Kidney (tissue), 14 donors: ENCODE data around the gene FOXC2. TPM values are rescaled to one million over a fixed set of nuclear protein-coding genes. Genes with fewer than 3 reads are reported as not detected.

Experiments
- DNase-seq, 5 donors: peaks; one replicate each; pipeline ENCODE4 v3.0.0-alpha.2; 2013 to 2020
- FAIRE-seq: peaks from 2 replicates; lab custom pipeline; 2012; peaks lifted over from hg19 to GRCh38; lab: Jason Lieb, UNC
- H3K27ac ChIP-seq, 2 donors: one replicate each; pipeline ENCODE4 v1.7.0; 2013; ENCODE audit warnings: low read depth in 2 of 2, low read length in 2 of 2, inconsistent platforms in 1 of 2
- H3K27me3 ChIP-seq: one replicate; pipeline ENCODE4 v1.7.1; 2013; ENCODE audit warnings: low read length, inconsistent platforms; ENCODE audit not compliant: control insufficient read depth, insufficient read depth
- H3K36me3 ChIP-seq, 3 donors: one replicate each; pipeline versions ENCODE4 v1.7.0 to v1.7.1; 2013; ENCODE audit warnings: low read length in 3 of 3, control low read depth in 1 of 3, inconsistent platforms in 1 of 3; ENCODE audit not compliant: insufficient read depth in 3 of 3, control insufficient read depth in 2 of 3
- H3K4me1 ChIP-seq, 3 donors: one replicate each; pipeline versions ENCODE4 v1.7.0 to v1.7.1; 2013; ENCODE audit warnings: low read length in 3 of 3, inconsistent platforms in 1 of 3, low read depth in 1 of 3; ENCODE audit not compliant: control insufficient read depth in 2 of 3, insufficient read depth in 2 of 3
- H3K4me3 ChIP-seq, 3 donors: one replicate each; pipeline versions ENCODE4 v1.7.0 to v1.8.1; 2013; ENCODE audit warnings: low read length in 3 of 3, control low read depth in 1 of 3, inconsistent platforms in 1 of 3
- H3K9ac ChIP-seq, 3 donors: one replicate each; pipeline versions ENCODE4 v1.7.0 to v1.7.1; 2013; ENCODE audit warnings: low read length in 3 of 3, control low read depth in 1 of 3, inconsistent platforms in 1 of 3
- H3K9me3 ChIP-seq, 3 donors: one replicate each; pipeline versions ENCODE4 v1.7.0 to v1.7.1; 2013; ENCODE audit warnings: low read length in 3 of 3, control low read depth in 1 of 3, inconsistent platforms in 1 of 3; ENCODE audit not compliant: control insufficient read depth in 2 of 3, insufficient read depth in 1 of 3
- intact Hi-C: fragments of 100-400 bp; cut with DNase I; formaldehyde crosslinking; loops from one replicate; pipeline ENCODE4 v1.11.1; 2022
- polyA plus RNA-seq: library from polyadenylated mRNA; stranded (reverse); fragments of 350-450 nt; fragmentation: Illumina TruSeq; extraction: RNeasy Lipid Tissue Mini Kit (QIAGEN cat#74804); gene quantifications from one replicate; pipeline ENCODE4 v1.2.3, GENCODE V29; 2014; ENCODE audit warnings: low read depth, low replicate concordance; ENCODE audit not compliant: insufficient read depth
- total RNA-seq: library from RNA; stranded (reverse); fragmentation: NEBNext Ultra II Directional; extraction: Animal tissue kit (Norgen Biotek cat#: 25700); gene quantifications from one replicate; pipeline ENCODE4 v1.2.1, GENCODE V29; 2021
- TF ChIP-seq, protein P1 (sequence below): IDR thresholded peaks from 3 replicates; pipeline ENCODE4 v1.5.1; 2012; ENCODE audit warnings: mild to moderate bottlenecking, moderate library complexity, borderline replicate concordance; ENCODE audit not compliant: insufficient read depth; ENCODE audit errors: extremely low read depth
- donor health status: control.
- donor health status: control.
- donor health status: control.
- donor health status: control.
- donor health status: control.
- donor health status: DM: yes; HTN: yes; CAD: no.
- donor health status: Normal renal cell carcinoma (clear cell type).

FOXC2 gene
- total and polyA plus RNA-seq, 2 donors from 2014 or later = 3.8 to 6.3 TPM

- Histone ChIP-seq H3K27ac (no peak overlapping the region), H3K4me3 (no peak overlapping the region), H3K36me3 (no peaks in the 10 kb centered on the region), H3K27me3 (no peaks in the 10 kb centered on the region), H3K9ac (no peak overlapping the region), H3K4me1 (peaks cover 0 to 10% (median 0%) of the 10 kb centered on the region in 3 donors), H3K9me3 (no peaks in the 10 kb centered on the region)
- intact Hi-C loops = no loop called here
- DNase-seq = no peak
- TF ChIP-seq, protein P1, sequence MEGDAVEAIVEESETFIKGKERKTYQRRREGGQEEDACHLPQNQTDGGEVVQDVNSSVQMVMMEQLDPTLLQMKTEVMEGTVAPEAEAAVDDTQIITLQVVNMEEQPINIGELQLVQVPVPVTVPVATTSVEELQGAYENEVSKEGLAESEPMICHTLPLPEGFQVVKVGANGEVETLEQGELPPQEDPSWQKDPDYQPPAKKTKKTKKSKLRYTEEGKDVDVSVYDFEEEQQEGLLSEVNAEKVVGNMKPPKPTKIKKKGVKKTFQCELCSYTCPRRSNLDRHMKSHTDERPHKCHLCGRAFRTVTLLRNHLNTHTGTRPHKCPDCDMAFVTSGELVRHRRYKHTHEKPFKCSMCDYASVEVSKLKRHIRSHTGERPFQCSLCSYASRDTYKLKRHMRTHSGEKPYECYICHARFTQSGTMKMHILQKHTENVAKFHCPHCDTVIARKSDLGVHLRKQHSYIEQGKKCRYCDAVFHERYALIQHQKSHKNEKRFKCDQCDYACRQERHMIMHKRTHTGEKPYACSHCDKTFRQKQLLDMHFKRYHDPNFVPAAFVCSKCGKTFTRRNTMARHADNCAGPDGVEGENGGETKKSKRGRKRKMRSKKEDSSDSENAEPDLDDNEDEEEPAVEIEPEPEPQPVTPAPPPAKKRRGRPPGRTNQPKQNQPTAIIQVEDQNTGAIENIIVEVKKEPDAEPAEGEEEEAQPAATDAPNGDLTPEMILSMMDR = no peak
- no peak for FAIRE-seq
Measured at GRCh38 chr16:86614699-86615098, 48.1 kb downstream of the FOXC2 start.

DNA sequence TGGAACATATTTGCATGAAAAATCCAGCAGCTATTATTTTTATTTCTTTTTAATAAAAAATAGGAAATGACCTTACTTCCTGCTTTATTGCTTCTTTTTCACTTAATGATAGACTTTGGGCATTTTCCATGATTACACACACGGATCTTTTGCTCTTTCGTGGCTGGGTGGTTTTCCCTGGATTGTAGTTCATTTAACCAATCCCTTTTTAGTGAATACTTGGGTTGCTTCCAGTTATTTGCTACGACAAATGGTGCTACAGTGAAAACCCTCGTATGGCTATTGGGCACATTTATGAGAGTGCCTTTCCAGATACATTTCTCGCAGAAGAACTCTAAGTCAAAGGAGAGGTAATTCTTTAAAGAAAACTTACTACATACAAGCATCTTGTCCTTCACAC lies 50.3 kb downstream of the FOXC2 start:
- Histone ChIP-seq H3K4me3 (no peak overlapping the region), H3K4me1 (no peaks in the 10 kb centered on the region), H3K27ac (no peak overlapping the region), H3K36me3 (no peaks in the 10 kb centered on the region), H3K27me3 (no peaks in the 10 kb centered on the region), H3K9ac (no peak overlapping the region), H3K9me3 (peaks cover 0 to 5% (median 0%) of the 10 kb centered on the region in 3 donors)
- no peak for FAIRE-seq
- TF ChIP-seq, protein P1 = no peak
- intact Hi-C loops = no loop called here
- no peak for DNase-seq

DNA sequence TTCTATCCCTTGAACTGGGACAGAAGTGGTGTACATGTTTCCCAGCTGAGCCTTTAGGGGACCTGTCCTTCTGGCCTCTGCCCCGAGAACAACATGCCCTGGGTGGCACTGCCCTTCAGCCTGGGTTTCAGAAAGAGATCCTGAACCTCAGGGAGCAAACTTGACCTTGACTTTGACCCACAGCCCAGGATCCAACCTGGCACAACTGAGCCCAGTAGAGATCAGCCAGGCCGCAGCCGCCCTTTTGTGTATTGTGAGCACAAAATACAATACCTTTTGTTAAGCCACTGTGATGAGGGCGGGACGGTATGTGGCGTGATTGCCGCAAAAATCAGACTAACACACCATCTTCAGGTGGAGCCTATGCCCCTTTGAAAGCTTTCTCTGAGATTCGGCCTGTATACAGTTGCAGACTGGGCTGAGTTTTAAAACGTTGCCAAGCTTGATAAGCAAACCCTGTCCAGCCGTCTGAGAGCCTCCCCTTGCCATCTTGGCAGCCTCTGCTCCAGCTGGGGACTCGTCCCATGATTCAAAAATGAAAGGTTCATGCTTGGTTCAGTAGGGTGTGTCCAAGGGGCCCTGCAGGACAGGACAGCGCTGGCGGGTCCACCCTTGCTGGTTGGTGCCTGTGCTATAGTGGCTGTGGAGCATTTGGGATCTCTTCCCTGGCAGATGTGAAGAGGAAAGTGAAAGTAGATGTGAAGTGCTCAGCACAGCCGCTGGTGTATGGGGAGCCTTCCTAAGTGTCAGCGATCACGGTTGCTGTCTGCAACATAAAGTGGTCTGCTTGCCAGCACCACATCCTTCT lies 52.0 kb downstream of the FOXC2 start:
- Histone ChIP-seq H3K4me3 (peak overlapping the region in 1 of 3 donors; percentile 37), H3K27ac (no peak overlapping the region), H3K27me3 (no peaks in the 10 kb centered on the region), H3K9ac (no peak overlapping the region), H3K9me3 (peaks cover 0 to 5% (median 0%) of the 10 kb centered on the region in 3 donors), H3K36me3 (no peaks in the 10 kb centered on the region), H3K4me1 (no peaks in the 10 kb centered on the region)
- TF ChIP-seq, protein P1 = no peak
- intact Hi-C loops = no loop called here
- no peak for FAIRE-seq
- no peak for DNase-seq

Other genes with a start within 250 kb of the FOXC2 start
- gene FOXF1, start 56.3 kb upstream of the FOXC2 start, total RNA-seq = 0.57 TPM
- gene FOXF1, start 56.3 kb upstream of the FOXC2 start, polyA plus RNA-seq = 0.67 TPM
- gene MTHFSD, start 11.6 kb upstream of the FOXC2 start, total RNA-seq = 26.2 TPM
- 11.3 TPM for gene MTHFSD, start 11.6 kb upstream of the FOXC2 start, polyA plus RNA-seq
- gene FOXL1, start 11.7 kb downstream of the FOXC2 start, total RNA-seq = 2.0 TPM
- gene FOXL1, start 11.7 kb downstream of the FOXC2 start, polyA plus RNA-seq = 0.52 TPM